Neural progenitor cell (in vitro differentiated cells): ENCODE results near the gene KCNQ1.

Experiments used
- CTCF ChIP-seq: fragments of 200-600 bp; sonication (generic); IDR thresholded peaks from 2 replicates; pipeline ENCODE4 v1.5.1; 2017; ENCODE audit warnings: antibody characterized with exemption, mild to moderate bottlenecking
- EZH2 ChIP-seq: fragments of 200-600 bp; sonication (generic); IDR thresholded peaks from 2 replicates; pipeline ENCODE4 v1.6.1; 2017; ENCODE audit warnings: antibody characterized with exemption, mild to moderate bottlenecking, moderate library complexity
- EZH2phosphoT487 ChIP-seq: fragments of 200-600 bp; sonication (generic); IDR thresholded peaks from 2 replicates; pipeline ENCODE4 v1.6.1; 2017; ENCODE audit warnings: antibody characterized with exemption

DNA sequence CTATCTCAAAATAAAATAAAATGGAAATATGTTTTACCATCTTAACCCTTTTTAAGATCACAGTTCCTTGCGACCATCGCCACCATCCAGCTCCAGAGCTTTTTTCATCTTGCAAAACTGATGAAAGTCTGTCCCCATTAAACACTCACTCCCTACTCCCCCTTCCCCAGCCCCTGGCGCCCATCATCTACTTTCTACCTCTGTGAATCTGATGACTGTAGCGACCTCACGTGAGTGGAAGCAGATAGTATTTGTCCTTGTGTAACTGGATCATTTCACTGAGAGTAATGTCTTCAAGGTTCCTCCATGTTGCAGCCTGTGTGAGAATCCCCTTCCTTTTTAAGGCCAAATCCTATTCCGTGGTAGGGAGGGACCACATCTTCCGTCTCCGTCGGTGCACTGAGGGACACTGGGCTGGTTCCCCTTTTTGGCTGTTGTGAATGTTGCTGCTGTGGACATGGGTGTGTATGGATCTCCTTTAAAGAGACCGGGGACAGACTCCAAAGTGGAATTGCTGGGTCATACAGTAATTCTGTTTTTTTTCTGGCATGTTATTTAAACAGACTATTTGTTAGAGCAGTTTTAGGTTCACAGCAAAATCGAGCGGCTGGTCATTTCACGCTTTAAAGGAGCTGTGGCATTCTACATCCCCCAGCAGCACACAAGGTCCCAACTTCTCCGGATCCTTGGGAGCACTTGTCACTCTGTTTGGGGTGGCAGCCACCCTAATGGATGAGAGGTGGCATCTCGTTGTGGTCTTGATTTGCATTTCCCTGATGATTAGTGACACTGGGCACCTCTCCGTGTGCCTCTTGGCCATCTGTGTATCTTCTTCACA is 120.0 kb downstream of the KCNQ1 start:
- TF ChIP-seq EZH2 (no peak), CTCF (no peak), EZH2phosphoT487 (no peak)
